GM19372 (cell line): ENCODE results near the gene BCL7A.
"Not testable (repeated sequence)": the region's sequence is repeated elsewhere in the genome, so short reads cannot be mapped to it uniquely, and the experiment has no call there.

Experiments
- ATAC-seq: cut with Tn5 transposase; IDR thresholded peaks from one replicate; pipeline ENCODE4 v1.9.1; 2021; ENCODE audit warnings: mild to moderate bottlenecking, low read depth, moderate library complexity; ENCODE audit not compliant: unreplicated experiment

BCL7A gene

DNA sequence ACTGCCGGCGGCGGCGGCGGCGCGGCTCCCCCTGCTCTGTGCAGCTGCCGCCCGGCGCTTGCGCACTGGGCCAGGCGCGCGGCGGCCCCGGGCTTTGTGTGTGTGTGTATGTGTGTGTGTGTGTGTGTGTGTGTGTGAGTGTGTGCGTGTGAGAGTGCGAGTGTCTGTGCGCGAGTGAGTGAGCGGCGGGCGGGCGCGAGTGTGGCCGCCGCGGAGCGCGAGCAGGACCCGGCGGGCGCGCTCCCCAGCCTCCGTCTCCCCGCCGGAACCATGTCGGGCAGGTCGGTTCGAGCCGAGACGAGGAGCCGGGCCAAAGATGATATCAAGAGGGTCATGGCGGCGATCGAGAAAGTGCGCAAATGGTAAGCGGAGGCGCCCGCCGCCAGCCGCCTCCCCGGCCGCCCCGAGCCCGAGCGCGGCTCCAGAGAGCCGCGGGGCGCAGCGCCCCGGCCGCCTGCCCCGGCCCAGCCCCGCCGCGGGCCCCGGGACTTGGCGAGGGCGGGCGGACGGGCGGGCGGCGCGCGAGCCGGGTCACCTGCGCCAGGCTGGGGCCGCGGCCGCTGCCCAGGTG, at the start of gene BCL7A:
TSS of gene BCL7A (plus strand) at position 63 of the 571 bp plus-strand sequence. CDS start at position 271, 208 bp downstream.
- ATAC-seq: no peak

DNA sequence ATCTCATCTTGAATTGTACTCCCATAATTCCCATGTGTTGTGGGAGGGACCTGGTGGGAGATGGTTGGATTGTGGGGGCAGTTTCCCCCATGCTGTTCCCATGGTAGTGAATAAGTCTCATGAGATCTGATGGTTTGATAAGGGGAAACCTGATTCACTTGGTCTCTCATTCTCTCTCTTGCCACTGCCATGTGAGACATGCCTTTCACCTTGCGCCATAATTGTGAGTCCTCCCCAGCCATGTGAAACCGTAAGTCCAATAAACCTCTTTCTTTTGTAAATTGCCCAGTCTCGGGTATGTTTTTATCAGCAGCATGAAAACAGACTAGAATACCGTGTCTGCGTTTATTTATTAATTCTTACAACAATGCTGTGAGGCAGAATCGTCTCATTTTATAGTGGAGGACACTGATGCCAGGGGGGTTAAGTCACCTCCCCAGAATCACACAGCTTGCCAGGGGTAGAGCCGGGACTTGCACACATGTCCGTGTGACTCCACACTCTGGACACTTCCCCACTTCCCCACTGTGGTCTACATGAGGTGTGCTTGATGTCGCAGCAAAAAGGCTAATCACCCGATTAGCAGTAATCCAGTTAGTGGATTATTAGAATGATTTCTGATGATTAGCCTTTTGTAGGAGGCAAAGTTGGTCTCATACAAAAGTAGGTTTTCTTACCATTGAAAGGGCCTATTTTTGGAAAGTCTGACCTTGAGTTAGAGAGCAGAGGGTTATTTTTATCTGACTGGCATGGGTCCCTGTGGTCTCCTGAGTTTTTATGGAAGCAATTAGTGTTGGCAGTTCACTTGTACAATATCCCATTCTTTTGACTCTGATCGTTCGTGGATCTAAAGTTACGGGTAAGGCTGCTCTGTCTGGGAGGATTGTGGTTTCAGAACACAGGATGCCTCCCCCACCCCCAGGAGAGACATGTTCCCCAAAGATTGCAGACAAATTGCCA, 47.4 kb upstream of the BCL7A start:
- no peak for ATAC-seq

DNA sequence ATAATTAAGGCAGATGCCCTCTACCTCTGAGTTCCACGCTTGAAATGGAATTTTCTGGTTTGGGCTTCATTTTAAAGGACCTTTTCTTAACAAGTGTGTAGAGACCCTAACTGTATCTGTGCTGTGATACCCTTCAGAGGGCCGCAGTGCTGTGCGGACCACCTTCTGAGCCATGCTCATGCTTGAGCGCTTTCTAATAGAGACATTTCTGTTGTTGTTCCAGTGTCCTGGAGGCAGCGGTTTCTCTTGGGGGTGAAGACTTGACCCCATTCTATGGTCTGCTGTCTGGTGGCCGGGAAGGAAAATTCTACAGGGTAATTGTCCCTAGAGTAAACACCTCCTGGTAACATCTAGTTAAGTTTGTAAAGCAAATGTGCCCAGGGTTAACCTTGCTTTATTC, 46.7 kb upstream of the BCL7A start:
- no peak for ATAC-seq

DNA sequence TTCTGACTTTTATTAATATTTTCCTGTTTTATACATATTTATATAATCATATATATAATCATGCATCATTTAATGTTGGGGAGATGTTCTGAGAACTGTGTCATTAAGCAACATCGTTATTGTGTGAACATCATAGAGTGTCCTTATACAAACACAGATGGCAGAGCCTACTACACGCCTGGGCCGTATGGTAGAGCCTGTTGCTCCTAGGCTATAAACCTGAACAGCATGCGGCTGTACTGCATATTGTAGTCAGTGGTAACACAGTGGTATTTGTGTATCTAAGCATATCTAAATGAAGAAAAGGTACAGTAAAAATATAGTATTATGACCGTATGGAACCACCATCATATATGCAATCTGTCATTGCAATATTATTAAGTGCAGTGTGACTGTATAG, 44.7 kb upstream of the BCL7A start:
- ATAC-seq: no peak

DNA sequence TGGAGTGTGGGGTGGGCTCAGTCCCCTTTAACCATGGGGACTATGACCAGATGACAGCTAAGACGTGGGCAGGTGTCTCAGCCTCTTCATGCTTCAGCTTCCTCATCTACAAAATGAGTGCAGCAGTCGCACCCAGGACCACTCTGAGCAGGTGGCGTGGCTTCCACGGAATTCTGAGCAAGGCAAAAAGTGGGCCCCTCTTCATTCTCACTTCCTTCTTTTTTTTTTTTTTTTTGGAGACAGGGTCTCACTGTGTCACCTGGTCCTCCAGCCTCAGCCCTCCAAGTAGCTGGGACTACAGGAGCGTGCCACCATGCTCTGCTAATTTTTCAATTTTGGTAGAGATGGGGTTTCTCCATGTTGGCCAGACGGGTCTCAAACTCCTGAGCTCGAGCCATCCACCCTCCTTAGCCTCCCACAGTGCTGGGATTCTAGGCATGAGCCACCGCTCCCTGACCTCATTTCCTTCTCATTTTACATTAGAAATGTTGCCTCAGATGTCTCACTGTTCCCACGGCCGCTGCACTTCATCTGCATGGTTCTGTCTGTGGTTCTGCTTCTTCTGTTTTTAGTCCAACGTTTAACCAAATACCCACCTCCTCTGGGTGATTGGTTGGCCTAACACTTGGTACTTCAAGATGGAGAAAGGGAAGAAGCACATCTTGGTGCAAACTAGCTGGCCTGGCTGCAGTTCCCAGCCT, 41.3 kb upstream of the BCL7A start:
- no peak for ATAC-seq

DNA sequence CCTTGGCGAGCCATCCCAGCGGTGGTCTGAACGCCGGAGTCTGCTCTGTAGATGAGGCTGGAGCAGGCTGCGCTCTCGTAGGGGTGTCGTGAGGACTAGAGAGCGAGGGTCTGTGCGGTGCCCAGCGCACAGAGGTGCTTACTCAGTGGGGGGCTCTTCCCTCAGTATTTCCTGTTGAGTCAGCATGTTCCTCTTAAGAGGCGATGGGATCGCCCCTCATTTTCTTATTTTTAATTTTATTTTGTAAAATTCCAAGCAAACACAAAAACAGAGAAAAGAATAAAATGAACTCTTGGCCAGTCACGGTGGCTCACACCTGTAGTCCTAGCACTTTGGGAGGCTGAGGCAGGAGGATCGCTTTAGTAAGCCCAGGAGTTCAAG, 40.8 kb upstream of the BCL7A start:
- no peak for ATAC-seq

DNA sequence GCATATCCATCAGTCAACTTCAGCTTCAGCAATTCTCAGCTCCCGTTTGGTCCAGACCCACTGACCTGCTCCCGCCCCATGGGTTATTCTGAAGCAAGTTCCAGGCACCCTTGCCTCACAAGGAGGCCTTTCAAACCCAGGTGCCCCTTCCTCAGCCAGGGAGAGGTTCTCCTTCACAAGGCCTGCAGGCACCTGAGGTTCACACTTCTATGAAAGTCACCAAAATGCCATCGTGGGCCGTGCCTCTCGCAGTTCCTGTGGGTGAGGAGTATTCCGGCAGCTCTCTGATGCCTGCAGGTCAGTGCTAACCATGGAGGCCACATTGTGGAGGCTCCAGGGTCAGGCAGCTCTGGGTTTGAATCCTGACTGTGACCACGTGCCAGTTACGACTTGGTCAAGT, 40.2 kb upstream of the BCL7A start:
- ATAC-seq: no peak

DNA sequence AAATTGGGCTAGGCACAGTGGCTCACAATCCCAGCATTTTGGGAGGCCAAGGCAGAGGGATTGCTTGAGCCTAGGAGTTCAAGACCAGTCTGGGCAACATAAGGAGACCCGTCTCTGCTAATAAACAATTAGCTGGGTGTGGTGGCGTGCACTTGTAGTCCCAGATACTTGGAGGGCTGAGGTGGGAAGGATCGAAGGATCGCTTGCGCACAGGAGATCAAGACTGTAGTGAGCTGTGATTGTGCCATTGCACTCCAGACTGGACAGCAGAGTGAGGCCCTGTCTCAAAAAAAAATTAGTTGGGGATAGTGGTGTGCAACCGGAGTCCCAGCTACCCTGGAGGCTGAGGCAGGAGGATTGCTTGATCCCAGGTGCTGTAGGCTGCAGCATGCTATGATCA, 38.7 kb upstream of the BCL7A start:
- ATAC-seq: no peak

DNA sequence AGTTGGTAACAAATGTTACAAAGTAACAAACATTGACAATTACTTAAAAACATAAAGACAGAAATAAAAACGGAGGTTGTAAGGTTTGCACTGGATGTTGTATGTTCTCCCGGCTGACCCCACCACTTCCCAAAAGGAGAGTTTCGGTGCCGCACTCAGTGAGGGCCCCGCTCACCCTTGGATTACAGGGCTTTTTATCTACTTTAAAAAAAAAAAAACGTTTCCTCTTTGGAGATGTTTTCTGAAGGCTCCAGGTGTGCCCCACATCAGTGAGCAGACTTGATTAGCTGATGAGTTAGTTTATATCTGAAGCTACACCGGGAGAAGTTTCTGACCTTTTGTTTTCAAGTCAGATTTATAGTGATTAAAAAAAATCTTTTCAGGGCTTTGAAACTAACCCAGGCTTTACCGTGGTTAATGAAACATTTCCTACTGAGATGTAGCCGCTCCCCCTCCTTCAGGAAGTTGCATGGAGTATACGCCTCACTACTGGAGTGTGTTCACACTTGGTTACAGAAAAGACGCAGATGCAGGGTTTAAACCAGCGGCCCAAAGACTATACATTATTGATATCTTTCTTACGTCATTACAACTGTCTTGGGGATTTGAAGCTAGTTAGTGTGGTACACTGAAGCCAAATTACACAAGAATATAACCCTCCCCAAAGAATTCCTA, 38.0 kb upstream of the BCL7A start:
- ATAC-seq: no peak

DNA sequence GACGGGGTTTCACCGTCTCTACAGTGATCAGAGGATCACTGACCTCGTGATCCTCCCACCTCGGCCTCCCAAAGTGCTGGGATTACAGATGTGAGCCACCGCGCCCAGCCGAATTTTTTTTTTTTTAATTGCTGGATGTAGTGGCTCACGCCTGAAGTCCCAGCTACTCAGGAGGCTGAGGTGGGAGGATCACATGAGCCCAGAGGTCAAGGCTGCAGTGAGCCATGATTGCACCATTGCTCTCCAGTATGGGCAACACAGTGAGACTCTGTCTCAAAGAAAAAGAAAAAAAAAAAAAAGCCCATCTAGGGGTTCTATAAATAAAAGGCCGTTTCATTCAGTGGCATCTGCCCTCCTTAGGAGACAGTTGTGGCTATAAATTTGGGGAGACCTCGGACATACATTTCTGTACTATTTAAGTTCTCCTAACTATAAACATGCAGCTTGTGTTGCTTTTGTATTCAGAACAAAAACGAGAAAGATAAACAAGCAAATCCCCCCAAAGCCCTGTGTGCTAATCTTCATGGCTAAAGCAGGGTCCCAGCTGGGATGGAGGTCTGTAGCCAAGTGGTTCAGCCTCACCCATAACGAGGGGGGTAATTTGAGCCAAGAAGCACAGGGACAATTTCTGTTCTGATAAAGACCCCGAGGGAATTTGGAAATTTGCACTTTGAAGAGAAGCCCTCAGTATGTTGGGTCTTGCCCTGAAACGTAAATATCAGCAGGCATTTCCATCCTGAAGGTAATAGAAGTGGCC, 35.0 kb upstream of the BCL7A start:
- ATAC-seq: no peak

DNA sequence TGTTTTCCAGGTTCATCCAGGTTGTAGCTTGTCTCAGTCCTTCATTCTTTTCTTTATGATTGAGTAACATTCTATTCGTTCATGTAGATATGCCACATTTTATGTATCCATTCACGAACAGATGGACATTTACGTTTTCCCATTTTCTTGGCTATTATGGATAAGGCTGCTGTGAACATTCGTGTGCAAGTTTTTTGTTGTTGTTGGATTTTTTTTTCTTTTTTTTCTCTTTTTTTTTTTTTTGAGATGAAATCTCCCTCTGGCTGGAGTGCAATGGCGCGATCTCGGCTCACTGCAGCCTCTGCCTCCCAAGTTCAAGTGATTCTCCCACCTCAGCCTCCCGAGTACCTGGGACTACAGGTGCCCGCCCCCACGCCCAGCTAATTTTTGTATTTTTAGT, 33.2 kb upstream of the BCL7A start:
- ATAC-seq: not testable (repeated sequence)

DNA sequence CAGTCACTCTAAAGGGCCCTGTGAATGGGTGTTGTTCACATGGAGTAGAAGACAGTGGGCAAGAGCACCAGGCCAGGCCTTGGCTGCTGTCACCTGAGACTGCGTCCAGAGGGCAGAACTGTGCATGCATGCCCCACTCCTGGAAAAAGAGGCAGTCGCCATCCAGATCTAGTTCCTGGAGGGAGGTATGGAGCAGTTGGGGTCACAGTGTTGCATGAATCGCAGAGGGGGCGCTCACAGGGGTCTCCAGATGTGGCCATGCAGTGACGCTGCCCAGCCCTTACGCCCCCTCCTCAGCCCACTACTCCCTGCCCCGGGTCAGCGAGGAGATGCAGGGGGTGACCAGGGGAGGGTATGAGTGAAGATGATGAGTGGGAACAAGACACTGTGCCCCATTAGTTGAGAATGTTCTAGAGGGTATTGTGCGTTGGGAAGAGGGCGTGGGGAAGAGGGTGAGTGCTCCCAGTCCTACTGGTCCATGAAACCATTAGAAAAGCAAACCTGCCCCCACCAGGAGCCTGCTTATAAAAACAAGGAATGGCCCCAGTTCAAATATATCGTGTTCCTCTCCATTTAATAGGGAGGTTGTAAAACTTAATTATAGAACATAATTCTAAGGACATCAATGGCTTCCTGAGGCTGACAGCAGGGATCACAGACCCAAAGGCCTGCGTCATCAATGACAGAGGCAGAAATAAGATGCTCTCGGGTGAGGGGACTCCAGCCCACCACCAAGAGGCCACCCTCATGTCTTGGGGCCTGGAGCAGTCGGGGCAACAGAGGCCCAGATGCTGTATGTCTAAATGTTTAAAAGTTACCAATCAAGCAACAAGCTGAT, 32.2 kb upstream of the BCL7A start:
- ATAC-seq: no peak

DNA sequence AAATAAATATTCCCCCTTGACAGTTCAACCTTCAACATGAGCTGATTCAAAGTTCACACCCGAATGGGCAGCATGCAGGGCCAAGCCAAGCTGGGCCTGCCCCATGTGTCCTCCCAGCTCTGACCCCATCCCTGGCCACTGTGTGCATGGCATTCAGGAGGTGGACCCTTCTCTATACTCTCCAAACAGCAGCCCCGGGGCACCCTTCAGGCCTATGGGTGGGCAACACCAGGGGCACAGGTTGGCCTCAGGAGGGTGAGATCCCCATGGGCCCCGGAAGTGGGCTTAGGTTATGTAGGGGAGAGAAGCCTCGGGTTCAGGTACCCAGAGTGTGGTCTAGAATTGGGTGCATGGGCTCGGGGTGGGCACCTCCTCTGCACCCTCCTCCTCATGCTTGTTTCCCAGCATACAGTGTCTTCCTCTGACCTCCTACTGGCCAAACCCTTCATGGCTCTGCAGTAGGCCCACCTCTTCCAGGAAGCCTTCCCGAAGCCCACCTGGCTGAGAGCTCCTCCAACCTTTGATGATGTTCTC, 31.5 kb upstream of the BCL7A start:
- no peak for ATAC-seq

DNA sequence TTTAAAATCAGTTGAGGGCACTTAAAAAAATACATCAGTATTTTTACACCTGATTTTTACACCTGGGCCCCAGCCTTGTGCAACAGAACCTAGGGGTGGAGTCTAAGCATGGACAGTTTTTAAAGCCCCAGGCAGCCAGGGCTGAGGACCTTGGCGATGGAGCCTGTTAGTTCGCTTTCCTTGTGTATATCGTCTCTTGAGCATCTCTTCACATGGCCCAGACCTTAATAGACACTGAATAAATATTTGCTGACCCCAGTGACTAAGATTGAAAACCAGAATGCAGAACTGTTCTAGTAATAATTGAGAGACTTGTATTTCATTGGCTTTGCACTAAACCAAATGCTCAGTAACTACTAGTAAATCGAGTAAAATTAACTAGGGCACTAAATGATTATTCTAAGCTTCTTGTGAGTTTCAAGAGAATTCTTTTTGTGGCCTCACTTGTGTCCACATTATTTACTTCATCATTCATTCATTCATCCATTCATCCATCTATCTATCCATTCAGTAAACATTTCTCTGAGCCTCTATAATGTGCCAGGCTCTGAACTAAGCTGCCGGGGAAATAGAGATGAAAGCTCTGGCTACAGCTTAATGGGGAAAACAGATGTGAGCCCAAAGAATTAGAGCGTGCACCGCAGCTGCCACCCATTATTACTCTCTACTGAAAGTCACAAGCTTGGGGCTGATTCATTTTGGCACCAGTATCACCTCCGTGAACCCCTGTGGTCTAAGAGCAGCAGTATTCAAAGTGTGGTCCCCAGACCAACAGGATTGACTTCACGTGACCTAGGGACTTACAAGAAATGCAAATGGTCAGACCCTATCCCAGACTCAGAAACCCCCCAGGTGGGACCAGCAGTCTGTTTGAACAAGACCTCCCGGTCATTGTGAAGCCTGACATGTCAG, 30.7 kb upstream of the BCL7A start:
- ATAC-seq: no peak

DNA sequence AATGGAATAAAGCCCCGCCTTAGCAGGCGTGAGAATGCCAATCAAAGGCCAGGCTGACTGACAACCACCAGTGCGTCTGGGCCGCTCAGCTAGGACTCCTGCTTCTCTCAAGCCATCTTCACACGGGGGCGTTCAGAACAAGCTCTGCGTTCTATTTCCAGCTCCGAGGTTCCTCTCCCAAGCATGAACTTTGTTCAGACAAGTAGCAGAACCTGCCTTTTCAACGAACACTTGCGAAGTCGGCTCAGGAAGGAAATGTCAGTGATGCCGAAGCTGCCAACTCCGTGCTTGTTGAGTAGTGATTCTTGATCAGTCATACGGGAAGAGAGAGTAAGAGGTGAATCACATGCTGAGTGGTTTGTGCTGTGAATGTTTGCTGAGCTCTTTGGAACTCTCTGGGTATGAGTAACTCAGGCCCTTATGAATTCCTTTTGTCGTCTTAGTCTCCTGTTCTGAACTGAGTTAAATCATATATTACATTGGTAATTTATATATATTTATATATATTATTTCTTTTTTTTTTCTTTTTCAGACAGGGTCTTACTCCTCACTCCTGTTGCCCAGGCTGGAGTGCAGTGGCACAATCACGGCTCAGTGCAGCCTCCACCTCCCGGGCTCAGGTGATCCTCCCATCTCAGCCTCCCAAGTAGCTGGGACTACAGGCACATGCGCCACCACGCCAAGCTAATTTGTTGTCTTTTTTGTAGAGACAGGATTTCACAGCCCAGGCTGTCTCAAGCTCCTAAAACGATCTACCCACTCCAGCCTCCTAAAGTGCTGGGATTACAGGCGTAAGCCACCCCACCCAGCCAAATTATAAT, 29.4 kb upstream of the BCL7A start:
- ATAC-seq: peak; percentile 80

DNA sequence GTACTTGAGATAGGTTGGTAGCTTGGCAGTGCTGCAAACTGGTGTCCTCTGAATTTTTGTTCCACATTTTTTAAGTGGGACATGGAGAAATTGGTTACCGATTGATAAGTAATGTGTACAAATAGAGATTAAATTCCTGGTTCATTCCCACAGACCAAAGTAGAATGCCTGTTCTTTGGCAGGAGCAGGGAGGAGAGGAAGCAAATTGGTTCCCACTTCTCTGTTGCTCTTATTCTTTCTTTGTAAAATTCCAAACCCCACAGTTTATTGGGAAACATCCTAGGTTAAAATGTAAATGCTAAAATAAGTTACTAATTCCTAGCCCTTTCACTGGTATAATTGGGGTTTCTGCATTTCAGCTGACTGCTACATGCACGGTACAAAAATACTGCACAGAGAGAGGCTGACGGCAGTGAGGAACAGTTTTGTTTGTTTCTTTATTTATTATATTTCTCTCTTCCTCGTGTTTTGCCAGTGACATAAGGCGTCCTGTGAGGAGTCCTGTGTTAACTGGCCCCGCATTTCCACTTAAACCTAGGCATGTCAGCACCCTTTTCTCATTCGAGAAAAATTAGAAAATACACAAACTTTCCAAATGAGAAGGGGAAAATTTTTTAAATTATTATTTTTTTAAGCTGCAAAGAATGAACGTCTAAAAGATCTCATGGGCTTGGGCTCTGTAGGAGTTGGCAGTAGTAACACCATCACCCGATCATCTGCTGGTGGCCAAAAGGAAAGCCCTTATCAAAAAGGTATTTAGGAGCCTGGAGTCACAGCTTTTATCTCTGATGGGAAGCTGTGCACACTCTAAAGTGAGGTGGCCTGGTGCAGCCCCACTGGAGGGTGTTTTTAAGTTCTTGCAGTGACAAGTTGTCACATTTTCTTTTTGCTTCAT, 25.4 kb upstream of the BCL7A start:
- ATAC-seq: no peak
